CD4-positive, alpha-beta T cell treated with Interleukin-6 for 4 hours (primary cell): ENCODE results near the gene HAO2.

Source experiments
- DNase-seq: peaks from one replicate; pipeline ENCODE4 v3.0.0-alpha.2; 2020; ENCODE audit warnings: mixed read lengths

The HAO2 gene

DNA sequence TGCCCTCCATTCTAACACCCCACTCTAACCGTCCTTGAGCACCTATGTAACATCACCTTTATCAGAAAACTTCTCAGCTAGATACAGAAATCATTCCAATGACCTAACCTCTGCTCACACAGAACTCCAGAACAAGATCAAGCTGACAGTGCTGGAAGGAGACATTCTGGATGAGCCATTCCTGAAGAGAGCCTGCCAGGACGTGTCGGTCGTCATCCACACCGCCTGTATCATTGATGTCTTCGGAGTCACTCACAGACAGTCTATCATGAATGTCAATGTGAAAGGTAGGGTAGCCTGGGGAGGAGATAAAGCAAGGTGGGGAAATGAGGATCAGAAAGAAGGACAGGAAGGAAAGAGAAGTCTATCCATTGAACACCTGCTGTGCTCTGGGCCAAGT, 74.2 kb downstream of the HAO2 start:
- DNase-seq = no peak
